GM13976 (cell line): ENCODE measurements around the gene ATXN7L1.
A peak's percentile ranks its signal among the peaks of the same experiment; 100 is the strongest.

Experiments
- DNase-seq: peaks from one replicate; pipeline ENCODE4 v3.0.0; 2012; ENCODE audit warnings: low spot score
- CTCF ChIP-seq: IDR thresholded peaks from 2 replicates; pipeline ENCODE4 v1.5.1; 2012; ENCODE audit warnings: borderline replicate concordance, mild to moderate bottlenecking; ENCODE audit not compliant: insufficient read depth; ENCODE audit errors: extremely low read depth, missing control alignments, control extremely low read depth
- in situ Hi-C: fragments of 300-500 bp; cut with MboI; formaldehyde crosslinking; loops from one replicate; pipeline ENCODE4 v1.12.0; 2022; ENCODE audit warnings: low sequenced_read_pairs, mixed read lengths, inconsistent platforms; ENCODE audit not compliant: unreplicated experiment

The ATXN7L1 gene

GRCh38 chr7:105881439-105881838 lies 5.0 kb upstream of the ATXN7L1 start:
- in situ Hi-C loops = no loop called here
- no peak for TF ChIP-seq CTCF
- no peak for DNase-seq

- TF ChIP-seq CTCF = no peak
Observed at GRCh38 chr7:105880571-105881330, 4.4 kb upstream of the ATXN7L1 start.

GRCh38 chr7:105879782-105880181 lies 3.4 kb upstream of the ATXN7L1 start:
- no peak for DNase-seq
- TF ChIP-seq CTCF = no peak
- in situ Hi-C loops = no loop called here

More at GRCh38 chr7:105880571-105881330, 4.4 kb upstream of the ATXN7L1 start:
- no peak for DNase-seq
- in situ Hi-C loops = no loop called here

- DNase-seq = no peak
- in situ Hi-C loops = no loop called here
Observed at GRCh38 chr7:105878746-105879605, 2.6 kb upstream of the ATXN7L1 start.

GRCh38 chr7:105877736-105878135 lies 1.3 kb upstream of the ATXN7L1 start:
- no peak for DNase-seq
- no peak for TF ChIP-seq CTCF
- in situ Hi-C loops = no loop called here

More at GRCh38 chr7:105878746-105879605, 2.6 kb upstream of the ATXN7L1 start:
- no peak for TF ChIP-seq CTCF

GRCh38 chr7:105876964-105877601 lies 684 bp upstream of the ATXN7L1 start:
- in situ Hi-C loops = no loop called here
- DNase-seq = peak; percentile 29
- no peak for TF ChIP-seq CTCF
